CD4-positive, alpha-beta T cell (primary cell): ENCODE results near the gene UVSSA. TPM values are rescaled to one million over a fixed set of nuclear protein-coding genes. Genes with fewer than 3 reads are reported as not detected.
"Not testable (repeated sequence)": the region's sequence is repeated elsewhere in the genome, so short reads cannot be mapped to it uniquely, and the experiment has no call there.

Experiments used
- ATAC-seq: fragments of 200-7000 bp; cut with Tn5 transposase; one replicate; pipeline ENCODE4 v1.10.0; 2022; ENCODE audit warnings: mild to moderate bottlenecking; ENCODE audit not compliant: poor library complexity
- CTCF ChIA-PET: fragments of 350-600 bp; sonication (Branson Sonifier 250); formaldehyde crosslinking; loops from one replicate; lab custom pipeline; 2021; ENCODE audit warnings: antibody characterized with exemption, inconsistent platforms; lab: Charles Lee
- POLR2A ChIA-PET: fragments of 350-600 bp; sonication (Branson Sonifier 250); formaldehyde crosslinking; loops from one replicate; lab custom pipeline; 2021; ENCODE audit warnings: antibody characterized with exemption, inconsistent platforms; lab: Charles Lee
- DNase-seq, 14 experiments: peaks; one replicate each; pipeline ENCODE4 v3.0.0-alpha.2; 2013 to 2020; ENCODE audit warnings: mixed read lengths in 2 of 14
- H3K27ac ChIP-seq, 2 donors: one replicate each; pipeline versions ENCODE4 v1.5.1 to v1.7.0; 2013; ENCODE audit warnings: low read length in 2 of 2, low read depth in 1 of 2, mild to moderate bottlenecking in 1 of 2
- H3K27me3 ChIP-seq, 2 experiments: 1 replicate in 1 of 2; 2 replicates in 1 of 2; pipeline versions ENCODE4 v1.6.1 to v1.7.0; 2013; ENCODE audit warnings: low read length in 2 of 2, control low read depth in 1 of 2, mild to moderate bottlenecking in 1 of 2, moderate library complexity in 1 of 2; ENCODE audit not compliant: insufficient read depth in 2 of 2, control insufficient read depth in 1 of 2
- H3K36me3 ChIP-seq: one replicate; pipeline ENCODE4 v1.6.1; 2013; ENCODE audit warnings: low read length, control low read depth; ENCODE audit not compliant: insufficient read depth
- H3K4me1 ChIP-seq: one replicate; pipeline ENCODE4 v1.6.1; 2013; ENCODE audit warnings: low read length, control low read depth; ENCODE audit not compliant: insufficient read depth
- H3K4me3 ChIP-seq: one replicate; pipeline ENCODE4 v1.5.1; 2013; ENCODE audit warnings: mild to moderate bottlenecking, low read length, moderate library complexity
- H3K9me3 ChIP-seq, 2 experiments: 1 replicate in 1 of 2; 2 replicates in 1 of 2; pipeline versions ENCODE4 v1.6.1 to v1.7.0; 2013; ENCODE audit warnings: low read length in 2 of 2, mild to moderate bottlenecking in 2 of 2, control low read depth in 1 of 2, moderate library complexity in 1 of 2; ENCODE audit not compliant: control insufficient read depth in 1 of 2, insufficient read depth in 1 of 2
- H3K27ac Mint-ChIP-seq: one replicate; pipeline ENCODE4 v1.8.0; 2020; ENCODE audit warnings: mixed read lengths
- H3K27me3 Mint-ChIP-seq: one replicate; pipeline ENCODE4 v1.8.0; 2021; ENCODE audit warnings: mixed read lengths
- H3K36me3 Mint-ChIP-seq: one replicate; pipeline ENCODE4 v1.8.0; 2021; ENCODE audit warnings: low read depth, mixed read lengths
- H3K4me1 Mint-ChIP-seq: one replicate; pipeline ENCODE4 v1.8.0; 2021; ENCODE audit warnings: low read depth, mixed read lengths
- H3K4me3 Mint-ChIP-seq: one replicate; pipeline ENCODE4 v1.8.0; 2020; ENCODE audit warnings: mild to moderate bottlenecking, mixed read lengths
- H3K9me3 Mint-ChIP-seq: one replicate; pipeline ENCODE4 v1.8.0; 2020; ENCODE audit warnings: mixed read lengths
- intact Hi-C, 2 experiments: fragments of 100-400 bp; cut with DNase I in 1 of 2; cut with micrococcal nuclease in 1 of 2; formaldehyde crosslinking; loops; one replicate each; pipeline versions ENCODE4 v1.15.1 to v1.9.0; 2023 to 2025; cut with DNase I, micrococcal nuclease
- total RNA-seq, 174 experiments: library from RNA in 2 of 174; stranded (reverse) in 2 of 174; gene quantifications; one replicate each; pipeline ENCODE4 v1.2.3 and lab custom pipeline; 2021 to 2026
- TF ChIP-seq, protein P1 (sequence below): fragments of 200-600 bp; IDR thresholded peaks from one replicate; pipeline ENCODE4 v1.8.0; 2022; ENCODE audit warnings: antibody characterized with exemption, mild to moderate bottlenecking

The UVSSA gene
- total RNA-seq, 2 experiments from 2014 or later: 31.1 to 33.1 TPM

DNA sequence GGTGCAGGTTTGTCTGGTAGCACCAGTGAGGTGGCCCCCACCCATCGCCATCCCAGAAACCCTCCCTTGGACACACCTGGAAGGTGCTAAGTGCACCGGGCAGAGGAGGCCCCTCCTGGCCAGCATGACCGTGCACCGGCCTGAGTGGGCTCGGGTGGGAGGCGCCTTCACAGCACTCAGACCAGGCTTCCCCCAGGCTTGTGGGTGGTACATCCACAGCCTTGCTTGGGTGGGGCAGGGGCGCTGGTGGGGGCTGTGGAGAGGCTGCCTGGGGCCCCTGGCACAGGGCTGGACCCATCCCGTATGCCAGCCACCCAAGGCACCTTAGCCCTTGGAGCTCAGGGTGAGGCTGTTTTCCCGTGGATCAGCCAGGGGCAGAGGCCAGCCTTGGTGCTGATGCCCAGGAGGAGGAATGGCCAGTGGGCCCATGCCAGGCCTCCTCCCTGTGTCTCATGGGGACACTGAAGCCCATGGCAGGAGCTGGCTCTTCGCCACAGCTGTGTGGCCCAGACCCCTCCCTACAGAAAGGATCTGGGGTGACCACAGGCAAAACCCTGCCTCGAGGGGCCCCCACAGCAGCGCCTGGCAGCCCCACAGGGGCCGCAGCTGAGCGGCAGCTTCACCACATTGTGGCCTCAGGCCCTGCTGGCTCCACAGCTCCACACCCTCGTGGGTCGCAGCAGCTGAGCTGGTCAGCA, 37.8 kb downstream of the UVSSA start:
- Histone ChIP-seq H3K27me3 (no peaks in the 10 kb centered on the region), H3K4me3 (no peak overlapping the region), H3K27ac (no peak overlapping the region), H3K4me1 (no peaks in the 10 kb centered on the region), H3K36me3 (peaks cover 17% of the 10 kb centered on the region), H3K9me3 (peaks cover 9 to 20% of the 10 kb centered on the region in 2 experiments)
- Mint-ChIP-seq H3K27me3 (no peaks in the 10 kb centered on the region), H3K4me1 (no peaks in the 10 kb centered on the region), H3K27ac (no peak overlapping the region), H3K4me3 (no peak overlapping the region), H3K9me3 (peaks cover 7% of the 10 kb centered on the region), H3K36me3 (peaks cover 33% of the 10 kb centered on the region)
- DNase-seq (no peak), ATAC-seq (no peak)
- ChIA-PET CTCF (no interaction called here), POLR2A (no interaction called here)
- intact Hi-C loops: no loop called here
- TF ChIP-seq, protein P1, sequence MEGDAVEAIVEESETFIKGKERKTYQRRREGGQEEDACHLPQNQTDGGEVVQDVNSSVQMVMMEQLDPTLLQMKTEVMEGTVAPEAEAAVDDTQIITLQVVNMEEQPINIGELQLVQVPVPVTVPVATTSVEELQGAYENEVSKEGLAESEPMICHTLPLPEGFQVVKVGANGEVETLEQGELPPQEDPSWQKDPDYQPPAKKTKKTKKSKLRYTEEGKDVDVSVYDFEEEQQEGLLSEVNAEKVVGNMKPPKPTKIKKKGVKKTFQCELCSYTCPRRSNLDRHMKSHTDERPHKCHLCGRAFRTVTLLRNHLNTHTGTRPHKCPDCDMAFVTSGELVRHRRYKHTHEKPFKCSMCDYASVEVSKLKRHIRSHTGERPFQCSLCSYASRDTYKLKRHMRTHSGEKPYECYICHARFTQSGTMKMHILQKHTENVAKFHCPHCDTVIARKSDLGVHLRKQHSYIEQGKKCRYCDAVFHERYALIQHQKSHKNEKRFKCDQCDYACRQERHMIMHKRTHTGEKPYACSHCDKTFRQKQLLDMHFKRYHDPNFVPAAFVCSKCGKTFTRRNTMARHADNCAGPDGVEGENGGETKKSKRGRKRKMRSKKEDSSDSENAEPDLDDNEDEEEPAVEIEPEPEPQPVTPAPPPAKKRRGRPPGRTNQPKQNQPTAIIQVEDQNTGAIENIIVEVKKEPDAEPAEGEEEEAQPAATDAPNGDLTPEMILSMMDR: no peak

- POLR2A ChIA-PET: no interaction called here
- Histone ChIP-seq H3K36me3 (peaks cover 17% of the 10 kb centered on the region), H3K27me3 (no peaks in the 10 kb centered on the region), H3K4me3 (no peak overlapping the region), H3K9me3 (peaks cover 9 to 20% of the 10 kb centered on the region in 2 experiments), H3K27ac (no peak overlapping the region), H3K4me1 (no peaks in the 10 kb centered on the region)
- CTCF ChIA-PET: no interaction called here
- Mint-ChIP-seq H3K36me3 (peaks cover 33% of the 10 kb centered on the region), H3K4me3 (no peak overlapping the region), H3K27me3 (no peaks in the 10 kb centered on the region), H3K9me3 (peaks cover 7% of the 10 kb centered on the region), H3K4me1 (no peaks in the 10 kb centered on the region), H3K27ac (no peak overlapping the region)
- no peak for DNase-seq
- ATAC-seq: no peak
- intact Hi-C loops: no loop called here
- TF ChIP-seq, protein P1: no peak
Measured at GRCh38 chr4:1385373-1386340, 38.6 kb downstream of the UVSSA start.

GRCh38 chr4:1393363-1393762, 46.4 kb downstream of the UVSSA start:
- CTCF ChIA-PET, POLR2A ChIA-PET, DNase-seq: not testable (repeated sequence)

More at GRCh38 chr4:1393363-1393762, 46.4 kb downstream of the UVSSA start:
- H3K27me3 Mint-ChIP-seq, H3K27me3 ChIP-seq, intact Hi-C loops, H3K36me3 Mint-ChIP-seq, H3K4me3 Mint-ChIP-seq, H3K4me3 ChIP-seq, H3K27ac Mint-ChIP-seq, H3K4me1 ChIP-seq, H3K4me1 Mint-ChIP-seq, H3K9me3 Mint-ChIP-seq, H3K27ac ChIP-seq, ATAC-seq: not testable (repeated sequence)
- Histone ChIP-seq H3K36me3 (peaks cover 19% of the 10 kb centered on the region), H3K9me3 (peaks cover 22 to 33% of the 10 kb centered on the region in 2 experiments)
